ENCODE results near the gene FAM171A1.

The FAM171A1 gene

GRCh38 chr10:15374156-15374555, 3.1 kb upstream of the FAM171A1 start:
- no peak for DNase-seq (ENCODE audit: low spot score)

DNA sequence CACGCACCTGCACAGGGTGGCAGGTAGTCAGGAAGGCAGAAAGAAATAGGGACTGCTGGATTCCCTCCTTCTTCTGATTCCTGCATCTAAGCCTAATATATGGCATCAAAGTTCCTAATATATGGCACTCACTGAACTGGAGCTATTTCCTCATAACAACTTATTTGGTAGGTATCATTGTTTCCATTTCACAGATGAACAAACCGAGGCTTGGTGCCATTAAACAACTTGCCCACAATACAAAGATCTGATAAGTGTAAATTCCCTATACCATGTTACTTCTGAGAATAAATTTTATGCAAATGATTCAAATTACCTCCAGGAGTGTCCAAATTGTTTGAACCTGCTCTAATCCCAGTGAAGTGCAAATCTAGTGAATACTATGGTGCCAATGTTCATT, 2.1 kb upstream of the FAM171A1 start:
- DNase-seq (ENCODE audit: low spot score), result no peak

- DNase-seq (ENCODE audit: low spot score), result no peak
Measured at GRCh38 chr10:15370212-15370855, 755 bp downstream of the FAM171A1 start.

GRCh38 chr10:15369256-15370211, 1.6 kb downstream of the FAM171A1 start:
- no peak for DNase-seq (ENCODE audit: low spot score)

DNA sequence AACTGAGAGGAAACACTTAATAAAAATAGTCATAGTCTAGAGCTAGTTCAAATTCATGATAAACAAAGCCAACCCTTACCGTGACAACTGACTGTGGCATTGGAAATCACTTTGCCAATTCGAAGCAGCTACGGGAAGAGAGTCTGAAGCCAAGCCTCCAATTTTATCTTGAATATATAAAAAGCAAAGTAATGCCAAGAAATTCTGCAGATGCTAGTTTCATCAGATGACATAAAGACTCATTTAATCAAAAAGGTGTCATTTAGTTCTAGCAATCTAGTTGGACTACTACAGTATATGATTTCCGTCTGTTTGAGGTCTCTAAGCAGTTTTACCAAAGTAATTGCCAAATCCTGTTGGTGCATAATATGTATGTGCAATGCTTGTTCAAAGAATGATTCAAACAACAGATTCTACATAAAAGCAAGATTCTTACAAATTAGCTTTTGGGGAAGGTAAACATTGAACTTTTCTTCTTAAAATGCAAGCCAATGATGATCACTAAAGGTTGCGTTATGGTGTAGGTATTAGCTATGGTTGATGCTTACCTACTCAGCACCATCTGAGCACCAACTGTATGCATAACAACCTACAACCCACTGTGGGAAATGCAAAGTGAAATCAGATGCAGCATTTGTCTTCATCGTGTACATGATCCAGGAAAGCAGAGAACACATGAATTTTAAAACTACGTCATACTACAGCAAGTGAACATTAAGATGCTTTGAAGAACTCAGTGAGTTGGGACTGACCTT, 2.8 kb downstream of the FAM171A1 start:
- DNase-seq (ENCODE audit: low spot score), result no peak

DNA sequence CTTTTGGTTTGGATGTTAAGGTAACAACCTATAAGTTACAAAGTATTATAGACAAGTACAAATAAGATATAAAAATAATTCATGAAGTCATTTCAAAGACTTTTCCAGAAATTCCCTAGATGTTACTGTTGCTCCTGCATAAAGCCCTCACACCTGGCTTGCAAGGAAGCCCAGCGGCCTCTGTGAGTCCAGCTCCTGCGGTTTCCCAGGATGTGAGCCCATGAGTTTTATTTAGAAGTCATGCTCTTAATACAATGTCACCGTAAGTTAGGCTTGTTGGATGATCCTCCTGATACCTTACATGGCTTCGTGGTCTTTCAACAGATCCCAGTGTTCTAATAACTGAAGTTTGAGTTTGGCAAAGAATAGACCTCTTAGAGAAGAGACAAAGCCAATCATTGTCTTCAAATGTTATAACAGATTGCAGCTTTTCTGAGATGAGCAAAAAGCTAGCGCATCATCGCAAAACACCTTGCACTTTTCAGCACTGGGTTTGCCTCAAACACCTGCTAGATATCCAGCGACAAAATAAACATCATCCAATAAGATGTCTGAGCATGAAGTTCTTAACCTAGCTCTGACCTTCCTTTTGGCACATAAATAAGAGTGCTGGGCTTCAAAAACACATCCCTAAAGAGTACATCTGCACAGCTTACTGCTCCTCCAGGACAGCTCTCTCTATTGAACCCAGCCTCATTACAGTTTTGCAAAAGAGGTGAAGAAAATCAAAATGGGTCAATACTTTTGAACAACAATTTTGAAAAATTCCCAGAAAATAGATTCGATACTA, 3.6 kb downstream of the FAM171A1 start:
- no peak for DNase-seq (ENCODE audit: low spot score)

DNA sequence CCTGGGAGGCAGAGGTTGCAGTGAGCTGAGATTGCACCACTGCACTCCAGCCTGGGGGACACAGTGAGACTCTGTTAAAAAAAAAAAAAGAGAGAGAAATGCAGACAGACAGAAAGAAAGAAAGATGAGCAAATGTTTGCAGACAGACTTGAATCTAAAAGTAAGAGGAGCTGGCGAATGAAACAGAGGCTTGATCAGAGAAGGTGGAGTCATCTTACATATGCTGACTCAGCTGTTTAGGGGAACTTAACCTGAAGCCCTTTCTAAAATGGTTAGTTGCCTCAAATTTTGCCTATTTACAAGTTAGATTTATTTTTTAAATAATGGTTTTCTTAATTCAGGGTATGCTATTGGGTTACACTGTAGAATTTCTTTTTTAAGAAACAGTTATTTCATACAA, 5.4 kb downstream of the FAM171A1 start:
- DNase-seq (ENCODE audit: low spot score), result no peak

DNA sequence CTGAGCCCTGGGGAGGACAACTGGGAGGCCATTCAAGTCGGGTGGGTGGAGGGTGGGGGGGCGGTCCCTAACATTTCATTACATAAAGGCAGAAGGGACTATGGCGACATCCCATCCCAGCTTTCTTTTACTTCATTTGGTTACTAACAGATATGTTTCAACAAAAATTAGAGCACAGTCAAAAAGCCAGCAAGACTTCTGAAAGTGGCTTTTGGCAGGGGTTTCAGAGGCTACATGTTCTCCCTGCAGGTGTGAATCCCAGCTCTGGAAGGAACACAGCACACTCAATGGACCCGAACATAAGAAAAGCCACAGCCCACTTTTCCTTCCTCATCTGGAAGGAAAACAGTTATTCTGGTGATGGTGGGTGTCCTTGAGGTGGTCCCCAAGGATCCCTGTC, 7.1 kb downstream of the FAM171A1 start:
- no peak for DNase-seq (ENCODE audit: low spot score)

DNA sequence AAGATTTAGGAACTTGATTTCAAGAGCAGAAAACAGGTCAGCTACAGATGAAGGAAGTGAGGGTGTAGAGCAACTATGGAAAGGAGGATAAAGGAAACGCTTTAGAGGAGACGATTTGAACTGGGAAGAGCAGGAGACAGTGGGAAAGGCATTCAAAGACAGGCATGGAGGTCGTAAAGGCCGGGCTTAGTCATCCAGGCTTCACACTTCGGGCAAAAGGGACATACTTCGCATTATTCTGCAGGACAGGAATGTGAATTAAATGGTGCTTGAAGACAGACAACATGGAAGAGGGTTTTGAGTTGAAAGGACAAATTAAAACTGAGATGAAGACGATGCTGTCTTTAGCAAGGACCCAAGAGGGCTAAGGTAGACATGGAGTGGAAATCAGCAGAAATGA, 8.1 kb downstream of the FAM171A1 start:
- DNase-seq (ENCODE audit: low spot score), result no peak

DNA sequence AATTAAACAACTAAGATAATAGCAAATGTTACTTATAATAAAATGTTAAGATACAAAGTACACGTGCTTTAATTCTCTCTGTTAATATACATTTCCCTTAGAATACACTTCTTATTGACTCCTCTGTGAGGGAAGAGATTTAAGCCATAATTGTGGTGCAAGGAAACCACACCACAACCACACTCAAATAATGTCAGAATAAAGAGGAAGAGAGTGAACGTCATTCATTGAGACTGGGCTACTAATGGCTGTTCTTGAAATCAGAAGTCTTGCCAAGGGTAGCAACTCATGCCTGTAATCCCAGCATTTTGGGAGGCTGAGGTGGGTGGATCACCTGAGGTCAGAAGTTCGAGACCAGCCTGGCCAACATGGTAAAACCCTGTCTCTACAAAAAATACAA, 10.0 kb downstream of the FAM171A1 start:
- DNase-seq (ENCODE audit: low spot score), result no peak

DNA sequence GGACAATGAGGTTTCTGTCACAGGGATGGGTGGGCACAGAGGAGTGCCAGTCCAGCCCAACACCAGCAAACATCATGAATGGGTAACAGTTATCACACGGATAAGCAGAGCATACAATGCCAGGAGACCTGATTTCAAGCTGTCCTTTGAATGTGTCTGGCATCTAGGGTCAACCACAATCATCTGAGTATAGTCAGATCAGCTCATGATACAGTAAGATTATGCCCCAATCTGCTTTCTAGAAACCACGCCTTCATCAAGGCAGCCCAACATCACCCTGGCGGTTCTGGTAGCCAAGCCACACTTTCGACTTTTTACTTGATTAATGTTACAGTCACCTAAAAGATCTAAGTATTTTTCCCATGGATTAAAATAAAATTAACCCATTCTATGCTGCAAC, 10.5 kb downstream of the FAM171A1 start:
- DNase-seq (ENCODE audit: low spot score), result no peak

DNA sequence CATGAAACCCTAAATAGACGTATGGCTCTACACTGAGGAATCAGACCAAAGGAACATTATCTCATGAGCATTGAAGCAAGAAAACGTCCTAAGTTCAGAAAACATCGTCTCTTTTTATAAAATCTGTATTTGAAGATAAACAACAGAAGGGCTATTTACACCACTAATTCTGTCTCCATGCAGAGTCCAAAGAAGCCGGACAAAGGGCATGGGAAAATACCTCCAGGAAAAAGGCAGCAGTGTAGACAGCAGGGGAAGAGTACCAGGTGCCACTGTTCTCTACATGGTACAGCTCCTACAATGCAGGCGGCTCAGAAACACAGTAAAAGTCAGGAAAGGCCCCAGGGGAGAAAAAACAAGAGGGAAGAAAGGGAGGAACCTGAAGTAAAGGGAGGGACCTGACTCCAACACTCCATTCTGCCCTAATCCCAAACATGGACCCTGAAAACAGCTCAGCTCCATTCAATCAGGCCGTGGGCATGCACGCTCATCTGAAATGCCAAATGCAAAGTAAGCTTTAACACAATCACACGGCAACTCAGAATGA, 17.5 kb downstream of the FAM171A1 start:
- DNase-seq (ENCODE audit: low spot score), result no peak

DNA sequence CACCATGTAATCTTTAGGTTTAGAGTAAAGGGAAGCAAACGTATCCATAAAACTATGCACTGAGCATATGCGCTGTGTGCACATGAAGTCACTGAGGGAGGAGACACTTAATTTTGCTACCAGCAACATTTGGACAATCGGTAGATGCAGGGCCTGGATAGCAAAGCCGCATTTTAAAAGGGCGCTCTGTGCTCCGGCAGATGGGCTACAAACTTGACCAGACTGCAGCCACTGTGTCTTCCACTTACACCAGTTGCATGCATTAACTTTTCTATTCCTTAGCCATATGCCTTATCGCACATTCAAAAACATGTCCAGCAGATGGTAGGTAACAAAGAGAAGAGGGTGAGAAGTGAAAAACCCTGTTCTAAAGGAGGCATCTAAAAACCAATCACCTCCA, 18.3 kb downstream of the FAM171A1 start:
- no peak for DNase-seq (ENCODE audit: low spot score)

DNA sequence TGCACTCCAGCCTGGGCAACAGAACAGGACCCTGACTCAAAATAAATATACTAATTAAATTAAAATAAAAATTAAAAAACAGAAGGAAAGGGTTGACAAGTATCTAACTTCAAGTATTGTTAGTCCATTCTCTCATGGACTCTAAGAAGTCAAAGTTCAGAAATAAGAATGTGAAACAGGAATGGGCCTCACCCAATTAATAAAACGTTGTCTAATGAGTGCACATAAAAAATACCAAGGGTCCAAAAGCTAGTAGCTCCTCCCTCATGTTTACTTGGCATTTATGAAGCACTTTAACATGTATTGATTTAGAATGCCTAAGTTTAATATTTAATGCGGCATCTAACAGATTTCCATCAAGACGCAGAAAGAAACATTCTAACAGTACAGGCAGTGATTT, 18.9 kb downstream of the FAM171A1 start:
- DNase-seq (ENCODE audit: low spot score), result no peak

DNA sequence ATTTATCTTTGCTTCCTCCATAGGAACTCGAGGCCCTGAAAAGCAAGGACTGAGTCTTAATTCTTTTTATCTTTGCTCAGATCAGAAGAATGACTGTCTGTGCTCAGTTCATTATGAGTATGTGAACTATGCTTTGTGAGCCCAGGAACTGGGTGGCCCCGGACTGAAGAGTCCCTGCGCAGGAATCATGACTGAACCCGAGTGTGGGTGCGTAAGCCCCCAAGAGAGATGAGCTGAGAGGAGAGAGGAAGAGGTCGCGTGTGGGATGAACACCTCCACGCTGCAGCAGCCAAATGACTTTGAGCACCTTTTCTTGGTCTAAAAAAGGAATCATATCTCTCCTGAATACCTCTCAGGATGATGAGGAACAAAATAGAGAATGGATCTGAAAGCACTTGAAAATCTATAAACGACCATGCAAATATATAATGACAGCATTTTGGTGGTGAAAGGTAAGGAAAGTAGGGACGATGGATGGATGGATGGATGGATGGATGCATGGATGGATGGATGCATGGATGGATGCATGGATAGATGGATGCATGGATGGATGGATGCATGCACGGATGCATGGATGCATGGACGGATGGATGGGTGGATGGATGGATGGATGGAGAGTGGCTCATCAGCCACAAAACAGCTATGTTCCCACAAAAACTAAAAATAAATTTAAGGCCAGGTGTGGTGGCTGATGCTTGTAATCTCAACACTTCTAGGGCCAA, 19.8 kb downstream of the FAM171A1 start:
- no peak for DNase-seq (ENCODE audit: low spot score)

GRCh38 chr10:15349112-15349511, 22.0 kb downstream of the FAM171A1 start:
- no peak for DNase-seq (ENCODE audit: low spot score)

DNA sequence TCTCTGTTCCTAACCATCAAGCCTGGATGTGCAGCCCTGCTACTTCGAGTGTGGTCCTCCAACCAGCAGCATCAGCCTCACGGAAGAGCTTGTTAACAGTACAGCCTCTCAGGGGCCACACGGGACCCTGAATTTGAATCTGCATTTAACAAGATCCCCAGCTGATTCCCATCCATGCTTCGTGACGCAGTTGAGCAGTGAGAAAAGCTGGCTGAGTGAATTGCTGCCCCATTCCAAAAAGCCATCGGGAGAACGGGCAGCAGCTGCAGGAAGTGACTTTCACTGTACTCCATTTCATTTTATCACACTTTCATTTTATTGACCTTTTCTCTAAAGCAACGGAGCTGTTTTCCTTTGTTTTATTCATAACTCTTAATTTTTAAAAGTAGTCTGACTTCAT, 22.5 kb downstream of the FAM171A1 start:
- no peak for DNase-seq (ENCODE audit: low spot score)

DNA sequence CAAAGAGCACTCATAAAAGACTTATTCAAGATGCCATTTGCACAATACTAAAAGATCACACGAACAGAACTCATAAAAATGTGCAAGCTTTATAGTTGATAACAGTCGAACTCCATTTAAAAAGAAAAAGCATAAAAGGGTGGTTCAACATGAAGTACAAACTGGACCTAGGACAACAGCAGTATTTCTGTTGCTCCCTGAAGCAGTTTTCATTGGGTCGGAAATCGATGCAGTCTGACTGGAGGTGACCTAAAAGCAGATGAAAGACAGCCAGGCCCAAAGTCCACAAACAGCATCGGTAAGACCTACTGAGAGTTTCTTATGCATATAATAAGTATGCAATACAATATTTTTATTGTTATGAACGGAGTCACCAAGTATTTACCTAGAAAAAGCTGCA, 23.9 kb downstream of the FAM171A1 start:
- DNase-seq (ENCODE audit: low spot score), result no peak

DNA sequence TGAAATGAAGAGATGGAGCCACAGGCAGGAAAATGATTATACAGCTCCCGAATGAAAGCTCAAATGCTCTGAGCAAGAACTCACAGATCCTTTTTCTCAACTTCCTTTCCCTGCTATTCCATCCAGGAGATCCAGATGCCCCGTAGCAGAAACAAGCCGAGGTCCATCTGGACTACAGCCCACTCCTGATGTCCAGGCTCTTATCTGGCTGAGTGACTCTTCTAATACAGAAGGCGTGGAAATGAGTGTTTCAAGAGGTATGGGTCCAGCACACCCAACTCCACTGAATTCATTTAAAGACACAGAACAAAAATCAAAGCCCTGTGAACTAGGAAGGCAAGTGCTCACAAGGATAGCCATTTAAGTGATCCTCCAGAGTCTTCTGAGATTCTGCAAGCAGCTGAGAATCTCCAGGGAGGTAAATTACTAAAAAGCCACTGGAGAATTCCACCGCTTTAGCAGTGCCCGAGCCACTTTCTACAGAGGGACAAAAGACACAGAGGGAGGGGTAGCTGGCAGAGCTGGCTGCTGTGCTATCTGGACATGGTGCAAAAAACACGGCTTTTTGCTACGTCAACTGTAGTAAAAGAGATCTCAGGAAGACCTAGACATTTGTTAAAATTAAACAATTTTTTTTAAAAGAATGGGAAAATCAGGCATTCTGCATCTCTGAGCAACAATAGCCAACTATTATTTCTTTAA, 24.5 kb downstream of the FAM171A1 start:
- DNase-seq (ENCODE audit: low spot score), result no peak

DNA sequence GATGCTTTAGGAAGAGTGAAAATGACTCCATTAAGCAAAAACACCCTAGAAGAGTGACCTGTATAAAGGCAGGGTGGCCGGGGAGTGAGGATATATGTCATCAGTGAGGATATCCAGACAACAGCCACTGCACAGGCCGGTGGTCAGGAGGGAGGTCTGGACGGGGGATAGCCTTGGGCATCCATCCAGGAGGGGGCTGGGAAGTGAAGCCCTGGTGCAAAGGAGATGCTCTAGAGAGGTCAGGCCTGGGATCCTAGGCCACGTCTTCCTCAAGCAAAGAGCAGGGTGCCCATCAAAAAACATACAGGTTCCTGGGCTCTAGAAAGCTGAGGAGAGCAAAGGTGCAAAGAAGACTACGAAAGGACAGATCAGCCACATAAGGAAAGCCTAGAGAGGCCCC, 25.6 kb downstream of the FAM171A1 start:
- no peak for DNase-seq (ENCODE audit: low spot score)

Data from CD4-positive, alpha-beta T cell treated with Interleukin-6 at 100 ng/mL for 8 hours (primary cell).